ENCODE measurements around the gene LRRC1. TPM values are rescaled to one million over a fixed set of nuclear protein-coding genes. Genes with fewer than 3 reads are reported as not detected.

LRRC1 gene
- total and polyA plus RNA-seq, 2 donors (not counting 3 experiments of a cell fraction or from before 2014, with no cell fraction given): 5.6 to 11.7 TPM

DNA sequence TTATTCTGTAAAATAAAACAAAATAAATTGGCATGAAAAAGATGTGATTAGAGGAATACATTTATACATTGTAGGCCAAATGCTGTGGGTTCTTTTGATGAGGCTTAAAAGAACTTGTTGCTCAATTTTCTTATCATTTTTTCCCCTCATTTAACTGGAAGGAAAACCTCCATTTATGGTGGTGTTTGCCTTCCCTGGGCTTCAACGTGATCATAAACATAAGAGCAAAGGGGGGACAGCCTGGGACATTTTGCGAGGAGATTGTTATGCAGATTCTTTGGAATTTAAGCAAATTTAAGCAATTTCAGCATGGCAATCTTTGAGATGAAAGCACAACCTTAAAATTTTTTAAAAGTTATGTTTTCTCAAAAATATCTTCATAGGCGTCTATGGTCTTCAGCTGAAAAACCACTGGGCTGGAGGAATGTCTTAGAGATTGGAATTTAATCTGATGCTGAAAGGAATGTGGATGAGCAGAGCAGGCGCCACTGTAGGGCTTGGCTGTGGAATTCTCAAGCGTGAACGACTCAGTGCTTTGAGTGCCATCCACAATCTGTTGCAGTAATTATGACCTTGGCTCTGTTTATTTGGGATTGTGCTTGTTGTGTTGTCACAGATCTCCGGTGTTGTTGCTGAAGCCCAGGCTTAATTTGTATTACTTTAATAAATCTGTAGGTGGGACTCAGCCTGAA is 167.0 kb downstream of the LRRC1 start:
- Histone ChIP-seq H3K79me2 (ENCODE audit: control insufficient read depth, insufficient read depth, low read length) (no peaks in the 10 kb centered on the region), H4K20me1 (replicated peaks; ENCODE audit: control insufficient read depth, extremely low read depth, insufficient read depth, low read length) (no peaks in the 10 kb centered on the region), H3K4me3 (replicated peaks in 1 of 3; ENCODE audit: insufficient read depth in 1 of 3, low read depth in 1 of 3, low read length in 3 of 3) (no peak overlapping the region), H3K27me3 (ENCODE audit: control insufficient read depth in 2 of 2, insufficient read depth in 2 of 2, low read length in 2 of 2) (no peaks in the 10 kb centered on the region), H3K4me2 (ENCODE audit: insufficient read depth, low read length) (no peak overlapping the region), H3K9ac (replicated peaks; ENCODE audit: extremely low read depth, insufficient read depth, low read length) (no peak overlapping the region), H3K27ac (ENCODE audit: insufficient read depth, low read depth, low read length) (no peak overlapping the region), H3K4me1 (ENCODE audit: control insufficient read depth, extremely low read depth, insufficient read depth, low read length) (no peaks in the 10 kb centered on the region), H3K9me3 (replicated peaks; ENCODE audit: control insufficient read depth, insufficient read depth, low read length) (no peaks in the 10 kb centered on the region), H3K9me1 (replicated peaks; ENCODE audit: control insufficient read depth, extremely low read depth, insufficient read depth, low read length) (no peaks in the 10 kb centered on the region), H2AFZ (ENCODE audit: low read depth, low read length) (no peak overlapping the region), H3K36me3 (ENCODE audit: control insufficient read depth in 2 of 2, extremely low read depth in 1 of 2, insufficient read depth in 2 of 2, low read length in 2 of 2) (no peaks in the 10 kb centered on the region)
- dilution Hi-C loops (cut with MboI; ENCODE audit: extremely low pct_ligation_motif_present, low sequenced_read_pairs): no loop called here
- no peak for FAIRE-seq
- CTCF ChIA-PET: interaction anchor here (3.6 to 8.7 kb wide), 2 partner anchors 168 to 242 kb away, joined by 16 to 194 read pairs; partner anchors contain the start of gene LRRC1
- POLR2A ChIA-PET: no interaction called here
- intact Hi-C loops (cut with micrococcal nuclease): no loop called here
- no TSS peak for BruUV-seq (replicated peaks)
- TF ChIP-seq MYC (IDR thresholded peaks at IDR 0.05; ENCODE audit: low read depth, low read length) (no peak), GATA2 (IDR thresholded peaks at IDR 0.05; ENCODE audit: insufficient read depth, insufficient read length, low read depth, low read length) (no peak), POLR2A (IDR thresholded peaks at IDR 0.05; ENCODE audit: low read depth, low read length) (no peak), EZH2 (IDR thresholded peaks at IDR 0.05; ENCODE audit: borderline replicate concordance, low read depth, low read length, severe bottlenecking) (no peak), POLR2AphosphoS5 (IDR thresholded peaks at IDR 0.05; ENCODE audit: insufficient read depth, low read depth, low read length) (no peak), FOS (IDR thresholded peaks at IDR 0.05; ENCODE audit: borderline replicate concordance, insufficient read depth, low read length) (no peak), JUN (IDR thresholded peaks at IDR 0.05; ENCODE audit: borderline replicate concordance, insufficient read depth, insufficient read length, low read depth) (no peak)
- TF ChIP-seq, protein P1, sequence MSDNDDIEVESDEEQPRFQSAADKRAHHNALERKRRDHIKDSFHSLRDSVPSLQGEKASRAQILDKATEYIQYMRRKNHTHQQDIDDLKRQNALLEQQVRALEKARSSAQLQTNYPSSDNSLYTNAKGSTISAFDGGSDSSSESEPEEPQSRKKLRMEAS (IDR thresholded peaks at IDR 0.05; ENCODE audit: insufficient read depth, insufficient read length): no peak
- TF ChIP-seq, protein P2, sequence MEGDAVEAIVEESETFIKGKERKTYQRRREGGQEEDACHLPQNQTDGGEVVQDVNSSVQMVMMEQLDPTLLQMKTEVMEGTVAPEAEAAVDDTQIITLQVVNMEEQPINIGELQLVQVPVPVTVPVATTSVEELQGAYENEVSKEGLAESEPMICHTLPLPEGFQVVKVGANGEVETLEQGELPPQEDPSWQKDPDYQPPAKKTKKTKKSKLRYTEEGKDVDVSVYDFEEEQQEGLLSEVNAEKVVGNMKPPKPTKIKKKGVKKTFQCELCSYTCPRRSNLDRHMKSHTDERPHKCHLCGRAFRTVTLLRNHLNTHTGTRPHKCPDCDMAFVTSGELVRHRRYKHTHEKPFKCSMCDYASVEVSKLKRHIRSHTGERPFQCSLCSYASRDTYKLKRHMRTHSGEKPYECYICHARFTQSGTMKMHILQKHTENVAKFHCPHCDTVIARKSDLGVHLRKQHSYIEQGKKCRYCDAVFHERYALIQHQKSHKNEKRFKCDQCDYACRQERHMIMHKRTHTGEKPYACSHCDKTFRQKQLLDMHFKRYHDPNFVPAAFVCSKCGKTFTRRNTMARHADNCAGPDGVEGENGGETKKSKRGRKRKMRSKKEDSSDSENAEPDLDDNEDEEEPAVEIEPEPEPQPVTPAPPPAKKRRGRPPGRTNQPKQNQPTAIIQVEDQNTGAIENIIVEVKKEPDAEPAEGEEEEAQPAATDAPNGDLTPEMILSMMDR (IDR thresholded peaks at IDR 0.05; ENCODE audit: extremely low read depth in 1 of 2, insufficient read depth in 1 of 2, low read depth in 1 of 2, low read length in 2 of 2): no peak
- no peak for DNase-seq (ENCODE audit: low read depth, low spot score)
